Subcutaneous abdominal adipose tissue (tissue), 5 donors: ENCODE measurements around the gene HRG.

ENCODE experiments used
- H3K27ac ChIP-seq: one replicate; pipeline ENCODE4 v1.7.0; 2013; ENCODE audit warnings: low read depth, mild to moderate bottlenecking, inconsistent platforms, low read length, moderate library complexity
- H3K27me3 ChIP-seq, 5 donors: one replicate each; pipeline ENCODE4 v1.7.0; 2013; ENCODE audit warnings: low read length in 5 of 5, inconsistent platforms in 1 of 5; ENCODE audit not compliant: control insufficient read depth in 5 of 5, insufficient read depth in 4 of 5
- H3K36me3 ChIP-seq, 5 donors: one replicate each; pipeline ENCODE4 v1.7.0; 2013; ENCODE audit warnings: low read length in 5 of 5; ENCODE audit not compliant: control insufficient read depth in 5 of 5, insufficient read depth in 5 of 5
- H3K4me1 ChIP-seq, 5 donors: one replicate each; pipeline ENCODE4 v1.7.0; 2013; ENCODE audit warnings: low read length in 5 of 5, mild to moderate bottlenecking in 3 of 5, moderate library complexity in 1 of 5; ENCODE audit not compliant: control insufficient read depth in 5 of 5, insufficient read depth in 5 of 5
- H3K4me3 ChIP-seq, 5 donors: one replicate each; pipeline ENCODE4 v1.7.0; 2013; ENCODE audit warnings: low read length in 5 of 5, low read depth in 1 of 5
- H3K9ac ChIP-seq, 5 donors: one replicate each; pipeline ENCODE4 v1.7.0; 2013; ENCODE audit warnings: low read length in 5 of 5, mild to moderate bottlenecking in 4 of 5, moderate library complexity in 3 of 5
- H3K9me3 ChIP-seq, 5 donors: one replicate each; pipeline ENCODE4 v1.7.0; 2013; ENCODE audit warnings: low read length in 5 of 5; ENCODE audit not compliant: control insufficient read depth in 5 of 5
- donor health status: healthy.
- donor health status: healthy.
- donor health status: healthy.
- donor health status: healthy.
- donor health status: healthy.

HRG gene

GRCh38 chr3:186637686-186638085 lies 28.1 kb upstream of the HRG start:
- Histone ChIP-seq H3K36me3 (no peaks in the 10 kb centered on the region), H3K27me3 (peaks cover 0 to 11% (median 5%) of the 10 kb centered on the region in 5 donors), H3K4me1 (no peaks in the 10 kb centered on the region), H3K4me3 (no peak overlapping the region), H3K9ac (no peak overlapping the region), H3K9me3 (peaks cover 0 to 2% (median 0%) of the 10 kb centered on the region in 5 donors), H3K27ac (no peak overlapping the region)

GRCh38 chr3:186638259-186638658 lies 27.6 kb upstream of the HRG start:
- Histone ChIP-seq H3K27me3 (peaks cover 2 to 11% (median 5%) of the 10 kb centered on the region in 5 donors), H3K9ac (no peak overlapping the region), H3K36me3 (no peaks in the 10 kb centered on the region), H3K4me3 (no peak overlapping the region), H3K27ac (no peak overlapping the region), H3K9me3 (peaks cover 0 to 2% (median 0%) of the 10 kb centered on the region in 5 donors), H3K4me1 (no peaks in the 10 kb centered on the region)

- Histone ChIP-seq H3K4me1 (no peaks in the 10 kb centered on the region), H3K27ac (no peak within 1 kb of the TSS), H3K9ac (no peak within 1 kb of the TSS), H3K4me3 (no peak within 1 kb of the TSS), H3K27me3 (peaks cover 3 to 11% (median 8%) of the 10 kb centered on the region in 5 donors), H3K36me3 (no peaks in the 10 kb centered on the region), H3K9me3 (peaks cover 0 to 2% (median 0%) of the 10 kb centered on the region in 5 donors)
Observed at GRCh38 chr3:186639778-186640472, 25.9 kb upstream of the HRG start, which contains the start of gene FETUB. FETUB (plus strand) TSS chr3:186640399; CDS start chr3:186640461, 62 bp downstream.

- Histone ChIP-seq H3K27ac (no peak overlapping the region), H3K27me3 (peaks cover 3 to 11% (median 8%) of the 10 kb centered on the region in 5 donors), H3K4me3 (no peak overlapping the region), H3K4me1 (no peaks in the 10 kb centered on the region), H3K9me3 (peaks cover 0 to 1% (median 0%) of the 10 kb centered on the region in 5 donors), H3K9ac (no peak overlapping the region), H3K36me3 (no peaks in the 10 kb centered on the region)
Observed at GRCh38 chr3:186640473-186640818, 25.4 kb upstream of the HRG start.

- Histone ChIP-seq H3K4me1 (no peaks in the 10 kb centered on the region), H3K27ac (no peak overlapping the region), H3K27me3 (peaks cover 3 to 11% (median 8%) of the 10 kb centered on the region in 5 donors), H3K9me3 (no peaks in the 10 kb centered on the region), H3K4me3 (no peak overlapping the region), H3K36me3 (no peaks in the 10 kb centered on the region), H3K9ac (no peak overlapping the region)
Observed at GRCh38 chr3:186640929-186641328, 24.9 kb upstream of the HRG start.

- H3K27ac ChIP-seq = no peak overlapping the region
- no peaks in the 10 kb centered on the region for H3K36me3 ChIP-seq
- no peak overlapping the region for H3K4me3 ChIP-seq
- H3K9ac ChIP-seq = no peak overlapping the region
- no peaks in the 10 kb centered on the region for H3K4me1 ChIP-seq
- no peaks in the 10 kb centered on the region for H3K9me3 ChIP-seq
- H3K27me3 ChIP-seq = peaks cover 3 to 8% (median 8%) of the 10 kb centered on the region in 5 donors
Observed at GRCh38 chr3:186642014-186642413, 23.8 kb upstream of the HRG start.

- no peaks in the 10 kb centered on the region for H3K4me1 ChIP-seq
- peaks cover 0 to 8% (median 3%) of the 10 kb centered on the region in 5 donors for H3K27me3 ChIP-seq
- no peak overlapping the region for H3K9ac ChIP-seq
- H3K27ac ChIP-seq = no peak overlapping the region
- H3K4me3 ChIP-seq = no peak overlapping the region
- no peaks in the 10 kb centered on the region for H3K36me3 ChIP-seq
- no peaks in the 10 kb centered on the region for H3K9me3 ChIP-seq
Observed at GRCh38 chr3:186643493-186643892, 22.3 kb upstream of the HRG start.

- Histone ChIP-seq H3K36me3 (no peaks in the 10 kb centered on the region), H3K9ac (no peak overlapping the region), H3K27me3 (peaks cover 0 to 8% (median 3%) of the 10 kb centered on the region in 5 donors), H3K4me1 (no peaks in the 10 kb centered on the region), H3K4me3 (no peak overlapping the region), H3K9me3 (no peaks in the 10 kb centered on the region), H3K27ac (no peak overlapping the region)
Observed at GRCh38 chr3:186644683-186645082, 21.1 kb upstream of the HRG start.

- Histone ChIP-seq H3K4me3 (no peak overlapping the region), H3K27me3 (peaks cover 0 to 8% (median 3%) of the 10 kb centered on the region in 5 donors), H3K4me1 (no peaks in the 10 kb centered on the region), H3K36me3 (no peaks in the 10 kb centered on the region), H3K9ac (no peak overlapping the region), H3K9me3 (no peaks in the 10 kb centered on the region), H3K27ac (no peak overlapping the region)
Observed at GRCh38 chr3:186646106-186646505, 19.7 kb upstream of the HRG start.

GRCh38 chr3:186646841-186647240 lies 19.0 kb upstream of the HRG start:
- H3K9me3 ChIP-seq = no peaks in the 10 kb centered on the region
- H3K4me1 ChIP-seq = no peaks in the 10 kb centered on the region
- H3K36me3 ChIP-seq = no peaks in the 10 kb centered on the region
- no peak overlapping the region for H3K9ac ChIP-seq
- no peak overlapping the region for H3K27ac ChIP-seq
- H3K4me3 ChIP-seq = no peak overlapping the region
- H3K27me3 ChIP-seq = peaks cover 0 to 8% (median 0%) of the 10 kb centered on the region in 5 donors
